Panc1 (cell line): ENCODE data around the gene MILR1. TPM values are rescaled to one million over a fixed set of nuclear protein-coding genes. Genes with fewer than 3 reads are reported as not detected.

Experiments
- ATAC-seq: fragments of 200-7000 bp; cut with Tn5 transposase; 2 replicates; pipeline ENCODE4 v1.9.1; 2020; ENCODE audit warnings: mild to moderate bottlenecking, moderate library complexity
- Bru-seq: library from RNA; stranded (reverse); fragments of 400-500 nt; gene quantifications from one replicate; lab custom pipeline; 2021; lab: Mats Ljungman, UMichigan
- BruChase-seq, 2 experiments: library from RNA; stranded (reverse); fragments of 400-500 nt; gene quantifications; one replicate each; lab custom pipeline; 2021; lab: Mats Ljungman, UMichigan
- BruUV-seq: library from RNA; stranded (reverse); fragments of 400-500 nt; replicated peaks from 2 replicates; lab custom pipeline; 2021; lab: Mats Ljungman, UMichigan
- CTCF ChIA-PET: fragments of 300-600 bp; sonication (Branson Sonifier 250); formaldehyde crosslinking; loops from one replicate; lab custom pipeline; 2022; ENCODE audit warnings: antibody characterized with exemption; lab: Charles Lee
- POLR2A ChIA-PET: fragments of 300-600 bp; sonication (Branson Sonifier 250); formaldehyde crosslinking; loops from one replicate; lab custom pipeline; 2022; ENCODE audit warnings: antibody characterized with exemption; lab: Charles Lee
- DNase-seq: peaks from one replicate; pipeline ENCODE4 v3.0.0-alpha.2; 2010; ENCODE audit warnings: low read depth, low spot score
- H3K27ac ChIP-seq: 2 replicates; pipeline ENCODE4 v1.5.1; 2011; ENCODE audit warnings: mild to moderate bottlenecking, low read length, inconsistent platforms
- H3K27me3 ChIP-seq: fragments of 200-500 bp; sonication (Bioruptor generic); 2 replicates; pipeline ENCODE4 v1.6.0; 2014; ENCODE audit warnings: low read length, inconsistent platforms; ENCODE audit not compliant: control insufficient read depth, insufficient read depth
- H3K36me3 ChIP-seq: fragments of 200-500 bp; sonication (Bioruptor generic); 2 replicates; pipeline ENCODE4 v1.5.1; 2014; ENCODE audit warnings: inconsistent platforms, mild to moderate bottlenecking, low read length, moderate library complexity; ENCODE audit not compliant: control insufficient read depth, insufficient read depth
- H3K4me1 ChIP-seq: 2 replicates; pipeline ENCODE4 v1.5.1; 2011; ENCODE audit warnings: inconsistent platforms, mild to moderate bottlenecking, low read length, moderate library complexity; ENCODE audit not compliant: control insufficient read depth, insufficient read depth
- H3K4me3 ChIP-seq, 2 experiments: 2 replicates each; pipeline ENCODE4 v1.5.1; 2011 to 2012; ENCODE audit warnings: low read depth in 2 of 2, low read length in 2 of 2, mild to moderate bottlenecking in 2 of 2, inconsistent platforms in 1 of 2, moderate library complexity in 1 of 2
- H3K9me3 ChIP-seq: fragments of 200-500 bp; sonication (Bioruptor generic); 2 replicates; pipeline ENCODE4 v1.5.1; 2014; ENCODE audit warnings: low read depth, mild to moderate bottlenecking, inconsistent platforms, low read length, moderate library complexity; ENCODE audit not compliant: control insufficient read depth, insufficient read depth
- POLR2AphosphoS5 ChIP-seq: IDR thresholded peaks from 2 replicates; pipeline ENCODE4 v1.6.1; 2012; ENCODE audit warnings: mild to moderate bottlenecking, low read depth, low read length, moderate library complexity
- REST ChIP-seq, 2 experiments: IDR thresholded peaks; 2 replicates each; pipeline ENCODE4 v1.6.1; 2011 to 2012; ENCODE audit warnings: low read depth in 2 of 2, control low read depth in 1 of 2, low read length in 1 of 2, mild to moderate bottlenecking in 1 of 2, moderate library complexity in 1 of 2; ENCODE audit not compliant: insufficient read depth in 1 of 2
- SIN3A ChIP-seq: IDR thresholded peaks from 2 replicates; pipeline ENCODE4 v1.6.1; 2012; ENCODE audit warnings: low read depth, mild to moderate bottlenecking, low read length, moderate library complexity, borderline replicate concordance; ENCODE audit not compliant: insufficient read depth
- TCF7L2 ChIP-seq: IDR thresholded peaks from 2 replicates; pipeline ENCODE4 v1.6.1; 2011; ENCODE audit warnings: mild to moderate bottlenecking, low read depth, low read length, inconsistent platforms
- in situ Hi-C: cut with HindIII; loops from 2 replicates; pipeline ENCODE4 v1.10.0; 2016; ENCODE audit warnings: low sequenced_read_pairs, low pct_unique_long_range_greater_than_20kb
- intact Hi-C: fragments of 100-400 bp; cut with micrococcal nuclease; formaldehyde crosslinking; loops from one replicate; pipeline ENCODE4 v1.10.0; 2022; ENCODE audit not compliant: unreplicated experiment
- long read RNA-seq: library from polyadenylated mRNA; unstranded; transcript quantifications from one replicate; pipeline ENCODE4 v2.0.0, GENCODE V29; 2021; ENCODE audit not compliant: unreplicated experiment
- polyA plus RNA-seq: library from polyadenylated mRNA; unstranded; fragments of >200 nt; gene quantifications from one replicate; pipeline ENCODE4 v1.2.1, GENCODE V29; 2012; ENCODE audit warnings: missing spikeins; ENCODE audit not compliant: insufficient read length
- total RNA-seq: library from RNA; stranded (reverse); gene quantifications from one replicate; pipeline ENCODE4 v1.2.1, GENCODE V29; 2021; ENCODE audit not compliant: unreplicated experiment
- TF ChIP-seq, protein P1 (sequence below): fragments of 450-650 bp; IDR thresholded peaks from 2 replicates; pipeline ENCODE4 v1.5.1; 2017; ENCODE audit warnings: mild to moderate bottlenecking

The MILR1 gene
- total RNA-seq (not detected), Bru-seq, nascent RNA (not detected), BruChase-seq, experiment 1, labeled RNA remaining after a 2-hour chase (not detected), BruChase-seq, experiment 2, labeled RNA remaining after a 6-hour chase (not detected)
- polyA plus RNA-seq, result not detected
- long read RNA-seq, result 0 reads

DNA sequence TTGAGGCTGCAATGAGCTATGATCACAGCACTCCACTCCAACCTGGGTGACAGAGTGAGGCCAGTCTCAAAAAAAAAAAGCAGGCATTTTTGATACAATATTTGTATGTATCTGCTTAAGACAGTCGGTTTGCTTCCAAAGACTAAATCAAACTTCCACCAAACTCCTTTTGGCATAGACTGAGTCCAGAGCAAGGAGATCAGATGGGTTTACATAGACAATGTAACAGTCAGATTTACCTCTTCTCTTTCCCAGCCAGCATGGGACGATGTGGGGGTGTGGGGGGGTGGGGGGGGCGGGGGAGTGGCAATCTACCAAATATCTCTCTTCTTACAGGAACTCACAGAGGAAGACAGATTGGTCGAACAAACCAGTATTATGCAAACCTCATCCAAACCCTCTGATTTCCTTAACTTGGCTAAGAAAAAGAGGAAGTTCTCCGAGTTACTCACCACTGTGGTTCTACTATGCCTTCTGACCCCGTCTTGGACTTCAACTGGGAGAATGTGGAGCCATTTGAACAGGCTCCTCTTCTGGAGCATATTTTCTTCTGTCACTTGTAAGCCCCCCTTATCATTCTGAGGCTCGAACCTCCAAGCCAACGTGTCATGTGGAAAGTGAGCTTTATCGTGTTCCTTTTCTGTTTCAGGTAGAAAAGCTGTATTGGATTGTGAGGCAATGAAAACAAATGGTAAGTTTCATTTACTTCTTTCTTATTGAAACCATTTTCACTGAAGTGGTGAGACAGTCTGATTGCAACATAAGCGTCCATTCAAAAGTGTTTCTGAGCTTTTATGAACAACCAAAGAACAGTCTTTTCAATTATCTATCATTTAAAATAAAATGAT, at the start of gene MILR1:
Gene MILR1, plus strand, starts transcription at position 451 of the 848 bp plus-strand sequence. Its CDS starts 54 bp downstream, at position 505.
- no peak for DNase-seq
- Histone ChIP-seq H3K4me1 (no peaks in the 10 kb centered on the region), H3K36me3 (no peaks in the 10 kb centered on the region), H3K27me3 (no peaks in the 10 kb centered on the region), H3K9me3 (no peaks in the 10 kb centered on the region), H3K27ac (no peak within 1 kb of the TSS), H3K4me3 (no peak within 1 kb of the TSS)
- POLR2A ChIA-PET, result interaction anchor here (0.7 kb wide), 1 partner anchor 101 kb away, joined by 5 read pairs; no protein-coding TSS in a partner anchor
- no TSS peak for BruUV-seq
- no peak for TF ChIP-seq TCF7L2
- TF ChIP-seq, protein P1, sequence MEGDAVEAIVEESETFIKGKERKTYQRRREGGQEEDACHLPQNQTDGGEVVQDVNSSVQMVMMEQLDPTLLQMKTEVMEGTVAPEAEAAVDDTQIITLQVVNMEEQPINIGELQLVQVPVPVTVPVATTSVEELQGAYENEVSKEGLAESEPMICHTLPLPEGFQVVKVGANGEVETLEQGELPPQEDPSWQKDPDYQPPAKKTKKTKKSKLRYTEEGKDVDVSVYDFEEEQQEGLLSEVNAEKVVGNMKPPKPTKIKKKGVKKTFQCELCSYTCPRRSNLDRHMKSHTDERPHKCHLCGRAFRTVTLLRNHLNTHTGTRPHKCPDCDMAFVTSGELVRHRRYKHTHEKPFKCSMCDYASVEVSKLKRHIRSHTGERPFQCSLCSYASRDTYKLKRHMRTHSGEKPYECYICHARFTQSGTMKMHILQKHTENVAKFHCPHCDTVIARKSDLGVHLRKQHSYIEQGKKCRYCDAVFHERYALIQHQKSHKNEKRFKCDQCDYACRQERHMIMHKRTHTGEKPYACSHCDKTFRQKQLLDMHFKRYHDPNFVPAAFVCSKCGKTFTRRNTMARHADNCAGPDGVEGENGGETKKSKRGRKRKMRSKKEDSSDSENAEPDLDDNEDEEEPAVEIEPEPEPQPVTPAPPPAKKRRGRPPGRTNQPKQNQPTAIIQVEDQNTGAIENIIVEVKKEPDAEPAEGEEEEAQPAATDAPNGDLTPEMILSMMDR, result no peak
- TF ChIP-seq SIN3A, result no peak
- TF ChIP-seq REST (IDR thresholded peaks at IDR 0.05; ENCODE audit: insufficient read depth in 1 of 2, low read depth in 2 of 2, low read length in 1 of 2), result no peak
- no peak for TF ChIP-seq POLR2AphosphoS5
- no peak for ATAC-seq
- intact Hi-C loops (no loop called here), in situ Hi-C loops (no loop called here)
- CTCF ChIA-PET, result no interaction called here

- DNase-seq, result no peak
- Histone ChIP-seq H3K27me3 (no peaks in the 10 kb centered on the region), H3K4me3 (no peak overlapping the region), H3K4me1 (no peaks in the 10 kb centered on the region), H3K36me3 (no peaks in the 10 kb centered on the region), H3K9me3 (no peaks in the 10 kb centered on the region), H3K27ac (no peak overlapping the region)
- CTCF ChIA-PET, result no interaction called here
- POLR2A ChIA-PET, result no interaction called here
- in situ Hi-C loops (no loop called here), intact Hi-C loops (no loop called here)
- TF ChIP-seq, protein P1, result no peak
- TF ChIP-seq POLR2AphosphoS5, result no peak
- no peak for TF ChIP-seq SIN3A
- TF ChIP-seq TCF7L2, result no peak
- no peak for ATAC-seq
- BruUV-seq, result no TSS peak
Measured at GRCh38 chr17:64399767-64400156, 49.2 kb upstream of the MILR1 start.
